ENCODE data around the gene STT3A.

STT3A gene

DNA sequence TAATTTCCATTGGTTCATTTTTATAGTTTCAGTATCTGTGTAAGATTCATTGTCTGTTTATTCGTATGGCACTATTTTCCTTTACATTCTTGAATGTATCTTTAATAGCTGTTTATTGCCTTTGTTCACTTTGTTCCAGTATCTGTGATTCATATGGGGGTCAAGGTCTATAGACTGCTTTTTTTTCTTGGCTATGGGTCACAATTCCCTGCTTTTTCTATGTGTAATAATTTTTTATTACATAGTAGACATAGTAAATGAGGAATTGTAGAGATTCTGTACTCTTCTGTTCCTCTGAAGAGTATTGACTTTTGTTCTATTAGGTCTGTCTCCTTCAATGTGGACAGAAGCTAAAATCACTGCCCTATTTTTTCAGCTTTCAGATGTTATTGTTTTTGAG is 77.5 kb downstream of the STT3A start:
- no peak for DNase-seq

- DNase-seq = no peak
Observed at GRCh38 chr11:125671561-125671960, 78.9 kb downstream of the STT3A start.
